ENCODE results near the gene CCL20. TPM values are rescaled to one million over a fixed set of nuclear protein-coding genes. Genes with fewer than 3 reads are reported as not detected.

The CCL20 gene
- total and polyA plus RNA-seq, 2 of the 8 experiments (the other 6 are each of a cell fraction or from before 2014, with no cell fraction given), result not detected

DNA sequence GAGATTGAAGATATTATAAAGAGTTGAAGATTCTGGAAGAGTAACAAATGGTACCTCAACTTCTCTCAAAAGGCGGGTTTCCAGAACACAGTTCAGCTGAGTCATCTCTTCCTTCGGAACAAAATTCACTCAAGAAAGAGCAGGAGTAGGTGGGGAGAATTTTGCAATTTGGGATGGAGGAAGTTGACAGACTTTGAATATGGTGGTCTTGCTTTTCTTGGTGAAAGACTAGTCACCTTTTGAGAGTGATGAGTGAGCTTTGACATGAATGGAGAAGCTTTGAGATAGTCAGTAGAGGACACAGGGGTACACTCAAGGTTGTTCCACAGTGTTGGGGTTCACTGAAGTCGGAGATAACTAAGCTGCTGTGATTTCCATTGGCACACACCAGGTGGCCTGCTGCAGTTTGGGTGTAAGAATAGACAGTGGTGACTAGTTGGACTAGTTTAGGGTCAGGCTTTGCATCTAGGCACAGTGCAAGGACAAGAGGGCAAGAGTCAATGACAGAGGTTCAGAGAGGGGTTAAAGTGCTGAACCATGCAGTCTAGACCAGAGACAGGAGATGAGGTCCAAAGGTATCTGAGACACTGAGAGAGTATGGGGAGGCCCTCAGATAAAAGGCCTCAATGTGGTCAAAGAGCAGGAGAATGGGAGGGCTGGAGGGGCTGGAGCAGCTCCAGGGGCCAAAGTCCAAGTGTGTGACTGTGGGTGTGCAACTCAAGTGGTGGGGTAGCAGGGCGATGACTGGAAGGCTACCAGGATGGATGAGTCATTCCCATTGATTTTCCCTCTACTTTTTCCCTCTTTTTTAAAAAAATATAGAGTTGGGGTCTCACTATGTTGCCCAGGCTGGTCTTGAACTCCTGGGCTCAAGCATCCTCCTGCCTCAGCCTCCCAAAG is 7.7 kb downstream of the CCL20 start (continued):
- TF ChIP-seq SP2 (IDR thresholded peaks at IDR 0.05; ENCODE audit: low read length), result no peak
- TF ChIP-seq, protein P1, sequence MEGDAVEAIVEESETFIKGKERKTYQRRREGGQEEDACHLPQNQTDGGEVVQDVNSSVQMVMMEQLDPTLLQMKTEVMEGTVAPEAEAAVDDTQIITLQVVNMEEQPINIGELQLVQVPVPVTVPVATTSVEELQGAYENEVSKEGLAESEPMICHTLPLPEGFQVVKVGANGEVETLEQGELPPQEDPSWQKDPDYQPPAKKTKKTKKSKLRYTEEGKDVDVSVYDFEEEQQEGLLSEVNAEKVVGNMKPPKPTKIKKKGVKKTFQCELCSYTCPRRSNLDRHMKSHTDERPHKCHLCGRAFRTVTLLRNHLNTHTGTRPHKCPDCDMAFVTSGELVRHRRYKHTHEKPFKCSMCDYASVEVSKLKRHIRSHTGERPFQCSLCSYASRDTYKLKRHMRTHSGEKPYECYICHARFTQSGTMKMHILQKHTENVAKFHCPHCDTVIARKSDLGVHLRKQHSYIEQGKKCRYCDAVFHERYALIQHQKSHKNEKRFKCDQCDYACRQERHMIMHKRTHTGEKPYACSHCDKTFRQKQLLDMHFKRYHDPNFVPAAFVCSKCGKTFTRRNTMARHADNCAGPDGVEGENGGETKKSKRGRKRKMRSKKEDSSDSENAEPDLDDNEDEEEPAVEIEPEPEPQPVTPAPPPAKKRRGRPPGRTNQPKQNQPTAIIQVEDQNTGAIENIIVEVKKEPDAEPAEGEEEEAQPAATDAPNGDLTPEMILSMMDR (IDR thresholded peaks at IDR 0.05; ENCODE audit: control extremely low read depth in 1 of 3, insufficient read depth in 1 of 3, low read depth in 1 of 3, low read length in 3 of 3), result no peak
- TF ChIP-seq KDM4A (IDR thresholded peaks at IDR 0.05; ENCODE audit: low read depth, low read length, severe bottlenecking), result no peak
- TF ChIP-seq, protein P2, sequence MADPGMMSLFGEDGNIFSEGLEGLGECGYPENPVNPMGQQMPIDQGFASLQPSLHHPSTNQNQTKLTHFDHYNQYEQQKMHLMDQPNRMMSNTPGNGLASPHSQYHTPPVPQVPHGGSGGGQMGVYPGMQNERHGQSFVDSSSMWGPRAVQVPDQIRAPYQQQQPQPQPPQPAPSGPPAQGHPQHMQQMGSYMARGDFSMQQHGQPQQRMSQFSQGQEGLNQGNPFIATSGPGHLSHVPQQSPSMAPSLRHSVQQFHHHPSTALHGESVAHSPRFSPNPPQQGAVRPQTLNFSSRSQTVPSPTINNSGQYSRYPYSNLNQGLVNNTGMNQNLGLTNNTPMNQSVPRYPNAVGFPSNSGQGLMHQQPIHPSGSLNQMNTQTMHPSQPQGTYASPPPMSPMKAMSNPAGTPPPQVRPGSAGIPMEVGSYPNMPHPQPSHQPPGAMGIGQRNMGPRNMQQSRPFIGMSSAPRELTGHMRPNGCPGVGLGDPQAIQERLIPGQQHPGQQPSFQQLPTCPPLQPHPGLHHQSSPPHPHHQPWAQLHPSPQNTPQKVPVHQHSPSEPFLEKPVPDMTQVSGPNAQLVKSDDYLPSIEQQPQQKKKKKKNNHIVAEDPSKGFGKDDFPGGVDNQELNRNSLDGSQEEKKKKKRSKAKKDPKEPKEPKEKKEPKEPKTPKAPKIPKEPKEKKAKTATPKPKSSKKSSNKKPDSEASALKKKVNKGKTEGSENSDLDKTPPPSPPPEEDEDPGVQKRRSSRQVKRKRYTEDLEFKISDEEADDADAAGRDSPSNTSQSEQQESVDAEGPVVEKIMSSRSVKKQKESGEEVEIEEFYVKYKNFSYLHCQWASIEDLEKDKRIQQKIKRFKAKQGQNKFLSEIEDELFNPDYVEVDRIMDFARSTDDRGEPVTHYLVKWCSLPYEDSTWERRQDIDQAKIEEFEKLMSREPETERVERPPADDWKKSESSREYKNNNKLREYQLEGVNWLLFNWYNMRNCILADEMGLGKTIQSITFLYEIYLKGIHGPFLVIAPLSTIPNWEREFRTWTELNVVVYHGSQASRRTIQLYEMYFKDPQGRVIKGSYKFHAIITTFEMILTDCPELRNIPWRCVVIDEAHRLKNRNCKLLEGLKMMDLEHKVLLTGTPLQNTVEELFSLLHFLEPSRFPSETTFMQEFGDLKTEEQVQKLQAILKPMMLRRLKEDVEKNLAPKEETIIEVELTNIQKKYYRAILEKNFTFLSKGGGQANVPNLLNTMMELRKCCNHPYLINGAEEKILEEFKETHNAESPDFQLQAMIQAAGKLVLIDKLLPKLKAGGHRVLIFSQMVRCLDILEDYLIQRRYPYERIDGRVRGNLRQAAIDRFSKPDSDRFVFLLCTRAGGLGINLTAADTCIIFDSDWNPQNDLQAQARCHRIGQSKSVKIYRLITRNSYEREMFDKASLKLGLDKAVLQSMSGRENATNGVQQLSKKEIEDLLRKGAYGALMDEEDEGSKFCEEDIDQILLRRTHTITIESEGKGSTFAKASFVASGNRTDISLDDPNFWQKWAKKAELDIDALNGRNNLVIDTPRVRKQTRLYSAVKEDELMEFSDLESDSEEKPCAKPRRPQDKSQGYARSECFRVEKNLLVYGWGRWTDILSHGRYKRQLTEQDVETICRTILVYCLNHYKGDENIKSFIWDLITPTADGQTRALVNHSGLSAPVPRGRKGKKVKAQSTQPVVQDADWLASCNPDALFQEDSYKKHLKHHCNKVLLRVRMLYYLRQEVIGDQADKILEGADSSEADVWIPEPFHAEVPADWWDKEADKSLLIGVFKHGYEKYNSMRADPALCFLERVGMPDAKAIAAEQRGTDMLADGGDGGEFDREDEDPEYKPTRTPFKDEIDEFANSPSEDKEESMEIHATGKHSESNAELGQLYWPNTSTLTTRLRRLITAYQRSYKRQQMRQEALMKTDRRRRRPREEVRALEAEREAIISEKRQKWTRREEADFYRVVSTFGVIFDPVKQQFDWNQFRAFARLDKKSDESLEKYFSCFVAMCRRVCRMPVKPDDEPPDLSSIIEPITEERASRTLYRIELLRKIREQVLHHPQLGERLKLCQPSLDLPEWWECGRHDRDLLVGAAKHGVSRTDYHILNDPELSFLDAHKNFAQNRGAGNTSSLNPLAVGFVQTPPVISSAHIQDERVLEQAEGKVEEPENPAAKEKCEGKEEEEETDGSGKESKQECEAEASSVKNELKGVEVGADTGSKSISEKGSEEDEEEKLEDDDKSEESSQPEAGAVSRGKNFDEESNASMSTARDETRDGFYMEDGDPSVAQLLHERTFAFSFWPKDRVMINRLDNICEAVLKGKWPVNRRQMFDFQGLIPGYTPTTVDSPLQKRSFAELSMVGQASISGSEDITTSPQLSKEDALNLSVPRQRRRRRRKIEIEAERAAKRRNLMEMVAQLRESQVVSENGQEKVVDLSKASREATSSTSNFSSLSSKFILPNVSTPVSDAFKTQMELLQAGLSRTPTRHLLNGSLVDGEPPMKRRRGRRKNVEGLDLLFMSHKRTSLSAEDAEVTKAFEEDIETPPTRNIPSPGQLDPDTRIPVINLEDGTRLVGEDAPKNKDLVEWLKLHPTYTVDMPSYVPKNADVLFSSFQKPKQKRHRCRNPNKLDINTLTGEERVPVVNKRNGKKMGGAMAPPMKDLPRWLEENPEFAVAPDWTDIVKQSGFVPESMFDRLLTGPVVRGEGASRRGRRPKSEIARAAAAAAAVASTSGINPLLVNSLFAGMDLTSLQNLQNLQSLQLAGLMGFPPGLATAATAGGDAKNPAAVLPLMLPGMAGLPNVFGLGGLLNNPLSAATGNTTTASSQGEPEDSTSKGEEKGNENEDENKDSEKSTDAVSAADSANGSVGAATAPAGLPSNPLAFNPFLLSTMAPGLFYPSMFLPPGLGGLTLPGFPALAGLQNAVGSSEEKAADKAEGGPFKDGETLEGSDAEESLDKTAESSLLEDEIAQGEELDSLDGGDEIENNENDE (IDR thresholded peaks at IDR 0.05; ENCODE audit: insufficient replicate concordance, low read length), result no peak
- no peak for TF ChIP-seq FOSL1 (IDR thresholded peaks at IDR 0.05; ENCODE audit: insufficient read depth, low read depth, low read length)

Data from H1 (cell line).